GM19099 (cell line): Measurements from ENCODE around the gene PARP1.

Experiments used
- POLR2A ChIP-seq: IDR thresholded peaks from 3 replicates; pipeline ENCODE4 v1.6.1; 2011; ENCODE audit warnings: low read depth; ENCODE audit not compliant: insufficient read length; ENCODE audit errors: extremely low read depth

Gene PARP1

DNA sequence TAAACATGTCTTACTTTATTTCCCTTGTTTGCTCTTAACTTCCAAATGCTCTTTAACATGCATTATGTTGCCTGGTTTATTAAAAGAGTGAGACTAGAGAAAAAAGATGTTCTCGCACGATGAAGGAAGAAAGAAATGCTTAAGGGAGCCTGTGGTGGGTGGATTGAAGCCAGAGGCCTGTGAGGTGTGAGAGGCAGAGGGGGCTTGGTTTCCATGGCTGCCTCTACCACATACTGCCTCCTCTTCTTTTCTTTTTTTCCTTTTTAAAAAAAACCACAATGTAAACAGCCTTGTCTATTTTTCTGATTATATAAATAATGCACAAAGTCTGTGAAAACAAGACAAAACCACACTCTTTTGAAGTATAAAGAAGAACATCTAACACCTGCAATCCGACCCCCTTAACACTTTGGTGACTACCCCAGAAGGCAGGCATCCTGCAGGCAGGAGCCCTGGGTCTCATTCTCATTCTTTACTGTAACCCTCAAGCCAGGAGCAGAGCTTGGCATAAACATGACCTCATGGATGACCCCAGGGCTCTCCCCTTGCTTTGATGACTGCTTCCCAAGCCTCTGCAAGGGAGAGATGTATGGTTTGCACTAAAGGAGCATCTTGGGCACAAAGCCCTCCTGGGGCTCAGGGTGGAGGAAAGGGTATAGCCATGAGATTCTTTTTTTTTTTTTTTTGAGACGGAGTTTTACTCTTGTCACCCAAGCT lies 10.1 kb upstream of the PARP1 start:
- TF ChIP-seq POLR2A: no peak

DNA sequence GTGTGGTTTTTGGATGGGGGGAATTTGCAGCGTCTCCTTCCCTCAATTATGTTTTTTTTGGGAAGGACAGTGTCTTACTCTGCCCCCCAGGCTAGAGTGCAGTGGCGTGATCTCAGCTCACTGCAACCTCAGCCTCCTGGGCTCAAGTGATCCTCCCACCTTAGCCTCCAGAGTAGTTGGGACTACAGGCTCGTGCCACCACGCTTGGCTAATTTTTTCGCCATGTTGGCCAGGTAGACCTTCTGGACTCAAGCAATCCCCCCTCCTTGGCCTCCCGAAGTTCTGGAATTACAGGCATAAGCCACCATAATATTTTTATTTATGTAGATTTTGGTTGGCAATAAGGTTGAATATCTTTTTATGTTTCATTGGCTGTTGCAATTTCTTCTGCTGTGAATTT lies 9.5 kb upstream of the PARP1 start:
- no peak for TF ChIP-seq POLR2A

DNA sequence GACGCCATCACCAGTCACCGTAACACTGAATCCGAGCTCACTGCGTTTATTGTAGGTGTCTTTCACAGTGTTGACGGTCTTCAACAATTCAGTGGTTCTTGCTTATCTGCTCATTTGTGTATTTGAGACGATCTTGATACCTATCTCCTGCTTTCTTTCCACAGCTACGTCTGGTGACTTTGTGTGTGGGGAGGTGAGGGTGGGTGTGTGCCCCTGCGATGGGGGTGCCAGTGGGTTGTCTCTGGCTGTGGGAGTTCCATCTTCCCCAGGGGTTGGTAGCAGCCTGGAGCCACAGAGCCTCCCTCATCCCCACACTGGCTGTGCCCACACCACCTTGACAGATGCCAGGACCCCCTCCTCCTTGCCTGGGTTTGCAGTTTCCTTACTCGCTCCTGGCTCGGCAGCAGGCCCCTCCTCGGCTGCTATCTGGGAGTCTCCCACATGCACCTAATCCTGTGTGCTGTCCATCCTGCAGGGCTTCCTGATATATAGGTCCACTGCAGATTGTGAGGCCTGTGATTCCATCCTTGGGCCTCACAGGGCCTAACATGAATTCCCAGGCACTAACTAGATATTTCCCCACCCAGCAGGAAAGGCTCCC lies 6.3 kb upstream of the PARP1 start:
- no peak for TF ChIP-seq POLR2A

DNA sequence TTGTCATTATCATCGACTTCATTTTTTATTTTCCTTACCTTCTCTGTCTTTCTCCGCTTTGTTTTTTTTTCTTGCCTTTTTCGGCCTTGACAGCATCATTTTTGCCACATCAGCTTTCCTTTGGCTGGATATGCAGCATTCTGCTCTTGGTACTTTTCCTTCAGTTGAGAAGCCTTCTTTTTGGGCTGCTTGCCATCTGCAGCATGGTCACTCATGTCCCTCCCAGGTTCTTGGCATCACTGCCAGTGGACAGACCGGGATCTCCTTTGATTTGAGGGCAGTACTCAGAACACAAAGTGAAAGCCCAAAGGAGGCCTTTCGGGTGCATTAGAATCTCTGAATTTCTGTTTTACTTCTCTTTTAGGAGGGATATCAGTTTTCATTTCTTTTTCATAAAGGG lies 3.7 kb upstream of the PARP1 start:
- TF ChIP-seq POLR2A: no peak

DNA sequence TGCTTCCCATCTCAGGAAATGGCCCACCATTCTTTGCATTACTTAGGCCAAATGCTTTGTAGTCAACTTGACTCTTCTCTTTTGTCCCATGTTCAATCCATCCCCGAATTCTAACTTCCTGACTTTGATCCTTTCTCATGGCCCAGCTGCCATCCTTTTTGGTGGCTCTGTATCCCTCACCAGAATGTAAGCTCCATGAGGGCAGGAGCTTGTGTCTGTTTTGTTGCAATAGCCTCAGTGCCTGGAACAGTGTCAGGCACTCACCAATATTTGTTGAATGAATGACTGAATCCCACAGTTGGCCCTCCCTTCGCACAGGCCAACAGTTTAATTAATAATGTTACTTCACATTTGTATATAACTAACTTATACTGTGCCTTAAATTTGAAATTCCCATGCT lies 3.1 kb upstream of the PARP1 start:
- no peak for TF ChIP-seq POLR2A

DNA sequence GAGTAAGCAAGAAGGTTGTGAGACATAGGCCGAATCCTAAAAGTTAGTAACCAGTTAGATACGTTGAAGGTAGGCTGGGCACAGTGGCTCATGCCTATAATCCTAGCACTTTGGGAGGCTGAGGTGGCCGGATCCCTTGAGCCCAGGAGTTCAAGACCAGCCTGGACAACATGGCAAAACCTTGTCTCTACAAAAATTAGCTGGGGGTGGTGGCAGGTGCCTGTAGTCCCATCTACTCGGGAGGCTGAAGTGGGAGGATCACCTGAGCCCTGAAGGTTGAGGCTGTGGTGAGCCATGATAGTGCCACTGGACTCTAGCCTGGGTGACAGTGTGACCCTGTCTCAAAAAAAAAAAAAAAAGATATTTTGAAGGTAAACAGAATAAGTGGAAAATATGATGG lies 1.5 kb upstream of the PARP1 start:
- TF ChIP-seq POLR2A: no peak

DNA sequence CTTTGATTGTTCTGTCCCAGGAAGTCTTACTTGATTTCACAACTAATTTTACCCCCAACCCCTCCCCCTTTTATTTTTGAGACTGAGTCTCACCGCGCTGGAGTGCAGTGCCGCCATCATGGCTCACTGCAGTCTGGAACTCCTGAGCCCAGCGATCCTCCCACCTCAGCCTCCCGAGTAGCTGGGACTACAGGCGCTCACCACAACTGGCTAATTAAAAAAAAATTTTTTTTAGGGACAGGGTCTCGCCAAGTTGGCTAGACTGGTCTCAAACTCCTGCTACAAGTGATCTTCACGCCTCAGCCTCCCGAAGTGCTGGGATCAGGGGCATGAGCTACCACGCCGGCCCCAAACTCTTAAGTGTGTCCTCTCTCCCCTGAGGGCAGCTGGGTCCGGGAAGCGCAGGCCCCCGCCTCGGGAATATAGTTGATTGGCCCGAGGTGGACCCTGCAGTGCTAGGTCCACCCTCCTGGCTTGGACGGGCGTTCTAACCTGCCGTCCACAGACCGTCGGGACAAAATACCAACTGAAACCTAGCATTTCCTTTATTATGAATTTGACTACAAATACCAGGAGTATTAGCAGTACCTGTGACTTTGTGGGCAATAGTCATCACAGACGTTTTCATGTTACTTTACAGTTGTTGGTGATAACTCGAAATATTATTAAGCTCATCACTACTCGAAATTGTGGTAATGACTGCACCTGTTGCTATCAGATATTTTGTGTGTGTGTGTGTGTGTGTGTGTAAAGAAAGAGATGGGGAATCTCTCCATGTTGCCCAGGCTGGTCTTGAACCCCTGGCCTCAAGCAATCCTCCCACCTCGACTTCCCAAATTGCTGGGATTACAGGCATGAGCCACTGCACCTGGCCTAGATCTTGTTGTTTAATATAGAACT lies 642 bp upstream of the PARP1 start:
- TF ChIP-seq POLR2A: no peak

DNA sequence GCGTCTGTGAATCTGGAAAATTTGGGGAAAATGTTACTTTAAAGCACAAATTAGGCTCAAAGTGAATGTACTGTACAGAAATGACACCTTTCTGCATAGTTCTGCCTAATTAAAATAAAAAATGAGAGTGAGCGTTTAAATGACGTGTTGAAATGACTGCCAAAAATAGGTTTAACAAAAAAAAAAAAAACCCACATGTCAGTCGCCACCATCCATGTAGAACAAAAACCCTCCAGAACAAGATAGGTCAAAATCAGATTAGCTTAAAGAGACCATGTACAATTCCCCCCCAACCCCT lies 745 bp downstream of the PARP1 start:
- no peak for TF ChIP-seq POLR2A

DNA sequence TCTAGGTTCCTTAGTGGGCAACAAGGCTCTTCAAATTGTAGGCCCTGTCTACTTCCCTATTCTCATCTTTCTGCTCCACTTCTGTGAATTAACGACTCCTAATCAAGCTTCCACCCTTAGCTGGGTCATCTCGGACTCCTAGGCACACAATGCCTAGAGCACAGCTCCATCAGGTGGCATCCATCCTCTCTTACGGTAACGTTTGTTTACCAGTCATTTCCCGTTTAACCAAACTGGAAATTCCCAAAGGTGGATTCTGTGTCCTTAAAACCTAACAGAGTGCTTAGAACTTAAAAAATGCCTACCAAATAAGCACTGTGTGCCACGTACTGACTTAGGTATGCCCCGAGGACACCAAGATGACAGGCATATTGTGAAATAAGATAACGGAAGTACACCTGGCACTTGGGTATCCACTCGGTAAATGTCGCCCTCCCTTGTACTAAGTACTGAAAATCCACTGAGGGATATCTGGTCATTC lies 1.5 kb downstream of the PARP1 start:
- no peak for TF ChIP-seq POLR2A

DNA sequence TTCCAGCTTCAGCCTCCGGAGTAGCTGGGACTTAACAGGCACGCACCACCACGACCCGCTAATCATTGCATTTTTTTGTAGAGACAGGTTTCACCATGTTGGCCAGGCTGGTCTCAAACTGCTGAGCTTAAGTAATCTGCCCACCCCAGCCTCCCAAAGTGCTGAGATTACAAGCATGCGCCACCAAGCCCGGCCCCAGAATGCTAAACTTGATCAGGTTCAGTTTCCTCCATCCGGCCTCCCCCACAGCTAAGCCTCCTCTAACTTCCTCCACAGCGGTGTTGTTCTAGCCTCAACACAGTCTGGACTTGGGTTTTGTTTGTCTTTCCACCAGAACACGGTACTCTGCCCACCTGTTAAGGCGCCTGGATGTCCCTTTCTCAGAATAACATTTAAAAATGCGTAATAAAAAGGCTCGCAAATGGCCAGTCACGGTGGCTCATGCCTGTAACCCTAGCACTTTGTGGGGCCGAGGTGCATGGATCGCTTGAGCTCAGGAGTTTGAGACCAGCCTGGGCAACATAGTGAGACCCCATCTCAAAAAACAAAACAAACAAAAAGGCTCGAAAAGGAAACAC lies 2.4 kb downstream of the PARP1 start:
- TF ChIP-seq POLR2A: peak; percentile 38

DNA sequence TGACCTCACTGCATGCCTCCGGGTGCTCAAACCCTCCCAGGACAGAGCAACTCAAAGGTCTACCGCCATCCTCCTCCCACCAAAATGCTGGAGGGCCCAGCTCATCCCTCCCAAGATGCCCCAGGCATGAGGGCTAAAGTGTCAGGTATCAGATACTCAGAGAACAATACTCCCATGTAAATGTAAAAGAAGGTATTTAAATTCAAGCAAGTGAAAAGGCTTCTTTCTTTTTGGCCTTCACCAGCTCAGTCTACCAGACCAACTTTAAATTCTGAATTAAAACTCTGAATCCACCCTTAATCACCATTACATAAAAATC lies 3.0 kb downstream of the PARP1 start:
- no peak for TF ChIP-seq POLR2A

DNA sequence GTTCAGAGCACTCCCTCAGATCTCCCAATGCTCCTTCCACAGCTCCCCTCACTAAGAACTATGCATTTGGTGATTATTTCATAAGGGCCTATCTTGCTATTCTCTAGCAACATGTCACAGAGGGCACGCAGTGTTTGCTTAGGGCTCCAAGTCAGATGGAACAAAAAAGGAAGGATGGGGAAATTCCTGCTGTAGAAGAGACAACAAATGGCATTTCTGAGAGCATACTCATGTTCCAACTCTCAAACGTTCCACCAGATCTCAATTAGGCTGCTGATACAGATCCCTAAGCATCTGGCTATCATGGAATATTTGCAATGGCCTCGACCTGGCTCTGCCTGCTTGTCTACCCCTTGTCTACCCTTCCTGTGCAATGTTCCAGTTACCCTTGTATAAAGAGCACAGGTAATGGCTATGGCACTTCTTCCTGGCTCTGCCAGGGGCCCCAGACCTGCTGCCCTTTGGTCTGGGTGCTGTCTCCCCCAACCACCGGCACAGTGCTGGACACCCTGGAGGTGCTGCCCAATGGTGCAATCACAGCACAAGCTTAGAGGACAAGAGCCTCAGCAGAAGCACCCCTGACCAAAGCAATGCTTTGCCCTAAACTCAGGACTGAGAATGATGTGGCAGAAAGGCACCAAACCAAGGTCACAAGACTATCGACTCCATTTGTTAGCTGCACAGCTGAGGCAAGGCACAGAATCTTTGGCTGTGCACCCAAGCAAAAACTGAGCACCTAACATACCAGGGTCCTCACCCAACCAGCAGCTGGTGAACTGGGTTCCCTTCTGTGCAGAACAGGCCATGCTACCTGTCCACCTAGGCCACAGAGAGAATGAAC lies 3.6 kb downstream of the PARP1 start:
- no peak for TF ChIP-seq POLR2A

DNA sequence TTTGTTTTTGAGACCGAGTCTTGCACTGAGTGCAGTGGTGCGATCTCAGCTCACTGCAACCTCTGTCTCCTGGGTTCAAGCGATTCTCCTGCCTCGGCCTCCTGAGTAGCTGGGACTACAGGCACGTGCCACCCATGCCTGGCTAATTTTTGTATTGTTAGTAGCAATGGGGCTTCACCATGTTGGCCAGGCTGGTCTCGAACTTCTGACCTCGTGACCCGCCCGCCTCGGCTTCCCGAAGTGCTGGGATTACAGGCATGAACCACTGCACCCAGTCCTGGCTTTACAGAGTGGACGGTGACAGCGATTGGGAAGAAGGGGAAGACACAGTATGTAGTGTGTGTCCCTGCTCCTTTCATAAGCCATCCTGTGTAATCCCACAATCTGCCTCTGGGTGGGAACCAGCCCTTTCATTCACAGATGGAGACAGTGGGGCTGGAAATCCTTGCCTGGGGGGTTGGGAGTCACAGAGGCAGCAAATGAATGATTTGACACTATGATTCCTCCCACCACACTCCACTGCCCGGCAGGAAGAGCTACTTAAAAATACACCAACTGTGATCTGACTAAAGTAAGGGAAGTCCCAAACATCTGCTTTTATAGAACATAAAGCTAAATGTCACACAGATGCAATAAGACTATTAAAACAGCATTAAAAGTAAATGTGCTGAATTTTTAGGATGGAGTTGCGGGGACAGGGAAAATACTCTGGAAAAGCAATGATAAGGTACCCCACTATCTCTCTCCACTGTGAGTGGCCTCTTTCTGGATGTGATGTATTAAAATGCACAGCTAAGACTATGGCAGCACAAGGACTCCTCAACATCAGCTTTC lies 4.5 kb downstream of the PARP1 start:
- no peak for TF ChIP-seq POLR2A

DNA sequence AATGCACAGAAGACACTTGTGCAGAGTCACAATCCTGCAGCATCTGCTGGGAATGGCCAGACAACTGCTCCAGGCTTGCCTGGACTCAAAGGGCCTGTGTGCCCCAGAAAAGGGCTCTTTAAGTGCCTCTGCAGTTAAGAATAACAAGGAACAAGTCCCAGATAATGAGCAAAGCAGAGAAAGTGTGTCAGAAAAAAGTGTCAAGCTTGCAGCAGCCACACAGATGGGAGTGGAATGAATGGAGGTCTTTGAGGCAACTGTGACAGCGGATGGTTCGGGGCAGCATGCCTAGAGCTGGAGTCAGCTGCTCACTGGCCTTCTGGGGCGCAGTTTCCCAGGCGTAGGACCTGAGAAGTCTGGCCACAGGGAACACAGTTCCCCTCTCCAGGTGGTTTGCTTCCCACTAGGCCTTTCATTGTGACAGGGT lies 5.1 kb downstream of the PARP1 start:
- TF ChIP-seq POLR2A: no peak
